Stimulated activated naive B cell treated with anti-CD40 and anti-IgM and Interleukin-4, amounts not matched to agents 10 μg/mL and 1 μg/mL and 100 μg/mL, for 72 hours (primary cell): Measurements from ENCODE around the gene CD99L2.

Experiments
- ATAC-seq, 2 donors: fragments of 150-1000 bp; cut with Tn5 transposase; replicated peaks; 2 replicates each; pipeline ENCODE4 v1.10.0; 2021; ENCODE audit warnings: moderate library complexity in 1 of 2
- DNase-seq: peaks from one replicate; pipeline ENCODE4 v3.0.0; 2021
- H3K27ac Mint-ChIP-seq: one replicate; pipeline ENCODE4 v1.8.0; 2022; ENCODE audit warnings: mild to moderate bottlenecking, mixed read lengths
- H3K27me3 Mint-ChIP-seq, 2 donors: one replicate each; pipeline ENCODE4 v1.8.0; 2022; ENCODE audit warnings: mixed read lengths in 2 of 2
- H3K36me3 Mint-ChIP-seq, 2 donors: one replicate each; pipeline ENCODE4 v1.8.0; 2022; ENCODE audit warnings: mixed read lengths in 2 of 2, mild to moderate bottlenecking in 1 of 2
- H3K4me1 Mint-ChIP-seq, 2 donors: one replicate each; pipeline ENCODE4 v1.8.0; 2022; ENCODE audit warnings: mixed read lengths in 2 of 2, mild to moderate bottlenecking in 1 of 2
- H3K4me3 Mint-ChIP-seq, 2 donors: one replicate each; pipeline ENCODE4 v1.8.0; 2022; ENCODE audit warnings: mild to moderate bottlenecking in 2 of 2, mixed read lengths in 2 of 2, moderate library complexity in 1 of 2
- H3K9me3 Mint-ChIP-seq, 2 donors: one replicate each; pipeline ENCODE4 v1.8.0; 2022; ENCODE audit warnings: mixed read lengths in 2 of 2, mild to moderate bottlenecking in 1 of 2

The CD99L2 gene

DNA sequence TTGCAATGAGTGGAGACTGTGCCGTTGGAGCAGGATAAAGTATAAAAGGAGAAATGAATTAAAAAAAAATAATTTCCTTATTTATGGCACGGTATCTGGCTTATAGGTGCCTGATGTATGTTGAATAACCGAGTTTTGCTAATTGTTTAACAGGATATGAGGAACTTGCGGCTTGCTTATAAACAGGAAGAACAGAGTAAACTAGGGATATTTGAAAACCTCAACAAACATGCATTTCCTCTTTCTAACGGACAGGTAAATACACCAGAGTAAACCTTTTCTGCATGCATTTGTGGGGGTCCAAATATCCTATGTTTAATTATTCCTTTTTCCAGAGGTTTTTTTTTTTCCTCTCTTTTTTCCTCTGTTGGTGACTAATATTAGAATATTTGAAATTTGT is 168.5 kb downstream of the CD99L2 start:
- Mint-ChIP-seq H3K4me1 (peaks cover 2 to 10% of the 10 kb centered on the region in 2 donors), H3K4me3 (no peak overlapping the region), H3K27ac (peak overlapping the region; percentile 71), H3K9me3 (no peaks in the 10 kb centered on the region), H3K27me3 (no peaks in the 10 kb centered on the region), H3K36me3 (peaks cover 16 to 21% of the 10 kb centered on the region in 2 donors)
- DNase-seq (no peak), ATAC-seq (no peak)

DNA sequence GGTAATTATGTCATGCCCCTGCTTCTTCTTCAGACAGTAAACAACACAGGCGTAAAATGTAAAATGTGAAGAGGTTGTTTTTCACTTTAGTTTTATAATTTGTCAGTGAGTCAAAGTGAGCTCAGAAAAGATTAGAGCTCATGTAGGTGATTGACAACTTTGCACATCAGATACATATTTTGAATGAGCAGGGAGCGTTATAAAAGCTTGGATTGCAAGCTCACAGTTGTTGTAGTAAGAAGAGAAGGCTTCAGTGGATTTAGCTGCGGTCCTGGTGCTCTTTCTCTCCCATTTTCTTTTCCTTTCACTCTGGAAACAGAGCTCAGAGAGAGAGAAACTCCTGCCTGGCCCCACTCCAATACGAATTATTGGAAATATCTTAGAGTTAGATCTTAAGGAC is 178.8 kb downstream of the CD99L2 start:
- H3K27ac Mint-ChIP-seq, result peak overlapping the region; percentile 39
- H3K36me3 Mint-ChIP-seq, result peaks cover 9 to 11% of the 10 kb centered on the region in 2 donors
- DNase-seq, result no peak
- H3K9me3 Mint-ChIP-seq, result no peaks in the 10 kb centered on the region
- ATAC-seq, result no peak
- H3K4me1 Mint-ChIP-seq, result peaks cover 8 to 18% of the 10 kb centered on the region in 2 donors
- H3K4me3 Mint-ChIP-seq, result no peak overlapping the region
- H3K27me3 Mint-ChIP-seq, result no peaks in the 10 kb centered on the region
